GM19193 (cell line): ENCODE data around the gene ATG5.

Source experiments
- POLR2A ChIP-seq: IDR thresholded peaks from 4 replicates; pipeline ENCODE4 v1.6.1; 2011; ENCODE audit not compliant: insufficient read depth, insufficient read length; ENCODE audit errors: extremely low read depth

The ATG5 gene

GRCh38 chr6:106283481-106283880, 42.1 kb downstream of the ATG5 start:
- no peak for TF ChIP-seq POLR2A

- TF ChIP-seq POLR2A, result no peak
Measured at GRCh38 chr6:106281661-106282060, 43.9 kb downstream of the ATG5 start.

GRCh38 chr6:106281088-106281487, 44.5 kb downstream of the ATG5 start:
- TF ChIP-seq POLR2A, result no peak

GRCh38 chr6:106279179-106279578, 46.4 kb downstream of the ATG5 start:
- TF ChIP-seq POLR2A, result no peak

- TF ChIP-seq POLR2A, result no peak
Measured at GRCh38 chr6:106275692-106276091, 49.9 kb downstream of the ATG5 start.

DNA sequence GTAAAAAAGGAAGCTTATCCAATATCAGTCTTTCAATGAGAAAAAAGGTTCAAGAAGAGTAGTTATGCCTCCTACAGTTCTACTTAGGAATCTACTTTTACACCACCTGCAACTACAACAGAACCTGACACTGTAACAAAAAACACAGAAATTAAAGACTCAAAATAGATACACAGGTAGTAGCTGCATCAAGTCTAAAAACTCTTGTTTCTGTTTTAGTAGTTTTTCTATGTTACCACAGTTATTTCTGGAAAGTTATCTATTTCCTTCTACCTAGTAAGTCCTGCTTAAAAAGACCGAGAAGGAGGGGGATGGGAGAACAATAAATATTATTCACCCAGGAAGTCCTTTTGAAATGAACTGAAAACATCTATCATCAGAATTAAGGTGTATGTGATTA, 52.5 kb downstream of the ATG5 start:
- TF ChIP-seq POLR2A, result no peak

- no peak for TF ChIP-seq POLR2A
Measured at GRCh38 chr6:106272287-106272686, 53.3 kb downstream of the ATG5 start.

DNA sequence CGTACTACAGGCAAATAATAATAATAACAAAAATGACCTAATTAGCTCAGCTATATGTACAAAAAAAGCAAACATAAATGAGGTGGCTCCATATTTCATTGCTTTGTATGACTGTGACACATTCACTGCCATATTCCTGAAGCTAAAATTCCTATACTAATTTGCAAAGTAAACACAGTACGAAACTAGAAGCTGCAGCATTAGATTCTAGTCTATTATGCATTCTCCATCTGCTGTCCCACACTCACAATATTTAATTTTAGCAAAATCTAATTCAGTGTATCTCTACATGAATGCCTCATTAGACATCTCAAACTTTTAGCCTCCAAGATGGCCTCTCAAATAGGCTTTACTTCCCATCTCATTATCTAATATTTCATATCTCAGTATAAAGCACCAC, 55.1 kb downstream of the ATG5 start:
- no peak for TF ChIP-seq POLR2A

DNA sequence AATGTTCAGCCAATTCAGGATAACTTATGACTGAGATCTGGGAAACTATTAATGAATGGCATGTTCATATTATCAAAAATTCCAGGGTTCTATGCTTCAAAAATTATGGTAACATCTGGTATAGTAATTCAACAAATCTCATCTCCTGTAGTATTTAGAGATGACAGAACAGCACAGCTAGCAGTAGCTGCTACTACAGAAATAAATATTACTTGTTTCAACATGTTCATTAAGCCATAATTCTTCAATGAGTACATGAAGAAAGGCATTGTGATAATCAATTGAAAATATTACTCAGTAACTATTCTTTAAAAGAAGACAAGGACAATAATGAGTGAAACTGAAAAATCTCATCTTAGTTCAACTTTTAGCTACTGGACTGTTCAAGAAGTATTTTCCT, 66.8 kb downstream of the ATG5 start:
- TF ChIP-seq POLR2A, result no peak

- no peak for TF ChIP-seq POLR2A
Measured at GRCh38 chr6:106257195-106257594, 68.4 kb downstream of the ATG5 start.

DNA sequence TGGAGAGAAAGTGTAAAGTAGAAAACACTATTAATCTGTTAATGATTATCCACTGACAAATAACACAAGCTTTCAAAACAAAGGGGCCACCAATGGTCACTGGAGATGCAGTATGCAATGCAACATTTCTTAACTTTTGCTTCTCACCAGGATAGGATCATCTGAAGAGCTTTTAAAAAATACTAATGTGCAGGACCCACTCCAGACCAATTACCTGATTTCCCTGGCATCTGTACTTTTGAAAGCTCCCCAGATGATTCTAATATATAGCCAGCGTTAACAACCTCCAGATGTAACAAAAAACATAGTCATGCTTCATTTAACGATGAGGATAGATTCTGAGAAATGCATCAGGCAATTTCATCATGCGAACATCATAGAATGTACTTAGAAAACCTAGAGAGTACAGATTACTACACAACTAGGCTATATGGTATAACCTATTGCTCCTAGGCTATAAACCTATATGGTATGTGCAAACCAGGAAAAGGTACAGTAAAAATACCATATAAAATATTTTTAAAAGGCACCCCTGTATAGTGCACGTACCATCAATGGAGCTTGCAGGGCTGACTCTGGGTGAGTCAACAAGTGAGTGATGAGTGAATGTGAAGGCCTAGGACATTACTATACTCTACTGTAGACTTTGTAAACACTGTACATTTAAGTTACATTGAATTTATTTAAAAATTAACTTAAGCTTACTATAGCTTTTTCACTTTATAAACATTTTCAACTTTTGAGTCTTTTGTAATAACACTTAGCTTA, 69.2 kb downstream of the ATG5 start:
- no peak for TF ChIP-seq POLR2A

DNA sequence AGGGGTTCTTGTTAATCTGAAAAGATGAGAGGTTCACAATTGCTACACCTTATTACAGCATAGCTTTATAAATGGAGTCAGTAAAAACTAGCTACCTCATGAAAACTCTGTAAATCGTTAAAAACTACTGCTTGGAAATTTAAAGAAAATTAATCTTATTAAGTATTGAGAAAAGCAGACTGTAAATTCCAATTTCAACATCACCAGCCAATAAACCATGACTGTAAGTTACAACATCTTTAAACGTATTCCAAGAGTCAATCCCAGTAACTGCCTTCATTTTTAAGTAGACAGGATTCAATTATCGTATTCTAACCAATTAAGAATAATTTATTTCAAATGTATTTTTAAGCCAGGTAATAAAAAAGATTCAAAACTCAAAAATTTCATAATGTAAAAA, 70.3 kb downstream of the ATG5 start:
- no peak for TF ChIP-seq POLR2A

GRCh38 chr6:106254636-106255035, 70.9 kb downstream of the ATG5 start:
- TF ChIP-seq POLR2A, result no peak

DNA sequence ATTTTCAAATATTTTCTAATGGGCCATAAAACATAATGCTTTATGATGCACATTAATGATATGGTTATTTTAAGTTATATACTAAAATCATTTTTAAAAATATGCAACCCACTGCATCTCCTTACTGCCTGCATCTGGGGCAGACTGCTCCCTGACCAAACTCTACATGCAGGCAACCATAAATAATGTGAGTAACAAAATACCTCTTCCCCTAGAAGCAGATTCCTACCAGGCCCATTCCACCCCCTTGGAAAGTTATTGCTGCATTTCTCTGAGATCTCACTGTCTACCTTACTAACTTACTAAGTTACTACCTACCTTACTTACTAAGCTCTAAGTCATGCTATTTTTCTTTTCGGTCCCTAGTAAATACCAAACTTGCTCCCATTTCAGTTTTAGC, 71.8 kb downstream of the ATG5 start:
- TF ChIP-seq POLR2A, result no peak

- TF ChIP-seq POLR2A, result no peak
Measured at GRCh38 chr6:106253172-106253571, 72.4 kb downstream of the ATG5 start.

DNA sequence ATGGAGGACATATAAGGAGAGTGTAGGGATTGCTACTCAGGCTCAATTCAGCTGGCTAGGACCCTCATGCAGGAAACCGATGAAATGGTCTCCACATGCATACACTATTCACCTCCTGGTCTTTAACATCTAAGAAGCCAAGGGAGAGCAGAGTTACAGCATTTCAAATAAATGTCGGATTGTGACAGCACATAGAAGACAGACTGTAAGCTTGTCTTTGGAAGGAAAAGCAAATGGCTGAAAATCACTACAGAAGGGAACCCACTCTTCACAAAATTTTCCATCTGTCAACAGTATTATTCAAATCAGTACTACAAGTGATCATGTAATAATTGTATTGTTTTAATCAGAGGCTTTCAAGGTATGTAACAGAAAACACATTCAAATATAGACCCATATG, 72.9 kb downstream of the ATG5 start:
- no peak for TF ChIP-seq POLR2A

DNA sequence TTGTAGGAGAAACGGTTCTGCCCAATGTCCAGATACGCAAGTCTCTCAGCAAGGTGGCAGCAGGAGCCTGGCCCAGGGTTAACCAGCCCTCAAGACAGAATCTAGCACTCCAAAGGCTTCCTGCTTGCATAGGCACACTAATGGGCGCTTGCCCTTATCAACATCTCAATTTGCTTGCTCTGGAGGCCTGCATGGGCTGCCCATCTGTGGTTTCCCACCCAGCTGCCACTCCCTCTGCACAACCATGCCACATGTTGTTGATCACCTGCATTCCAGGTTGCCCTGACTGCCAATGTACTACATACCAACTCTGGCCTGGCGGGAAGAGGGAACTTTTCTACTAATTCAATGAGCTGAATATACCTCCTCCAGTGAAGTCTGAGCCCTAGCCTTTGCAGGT, 74.6 kb downstream of the ATG5 start:
- TF ChIP-seq POLR2A, result no peak
